IPS-20b (cell line): ENCODE measurements around the gene EFCAB11.

Experiments used
- H3K27ac ChIP-seq: one replicate; pipeline ENCODE4 v1.5.1; 2013; ENCODE audit warnings: low read length
- H3K27me3 ChIP-seq: 2 replicates; pipeline ENCODE4 v1.6.1; 2013; ENCODE audit warnings: mild to moderate bottlenecking, low read length, inconsistent platforms; ENCODE audit not compliant: insufficient read depth
- H3K36me3 ChIP-seq: 2 replicates; pipeline ENCODE4 v1.6.1; 2013; ENCODE audit warnings: low read depth, mild to moderate bottlenecking, inconsistent platforms, low read length, moderate library complexity; ENCODE audit not compliant: insufficient read depth
- H3K4me1 ChIP-seq: 2 replicates; pipeline ENCODE4 v1.6.1; 2013; ENCODE audit warnings: mild to moderate bottlenecking, control low read depth, inconsistent platforms, low read length, moderate library complexity; ENCODE audit not compliant: insufficient read depth
- H3K4me3 ChIP-seq: 2 replicates; pipeline ENCODE4 v1.5.1; 2013; ENCODE audit warnings: mild to moderate bottlenecking, low read length, inconsistent platforms
- H3K9ac ChIP-seq: 2 replicates; pipeline ENCODE4 v1.6.1; 2013; ENCODE audit warnings: low read depth, mild to moderate bottlenecking, inconsistent platforms, low read length, moderate library complexity
- H3K9me3 ChIP-seq: 2 replicates; pipeline ENCODE4 v1.6.1; 2013; ENCODE audit warnings: mild to moderate bottlenecking, low read depth, low read length, inconsistent platforms; ENCODE audit not compliant: insufficient read depth

EFCAB11 gene

GRCh38 chr14:89750908-89751392 is 203.6 kb downstream of the EFCAB11 start:
- H3K27ac ChIP-seq: no peak overlapping the region
- no peaks in the 10 kb centered on the region for H3K27me3 ChIP-seq
- H3K9me3 ChIP-seq: peaks cover 3% of the 10 kb centered on the region; the same call in 1 of the 2 replicates
- H3K36me3 ChIP-seq: no peaks in the 10 kb centered on the region
- H3K9ac ChIP-seq: no peak overlapping the region
- no peak overlapping the region for H3K4me3 ChIP-seq
- H3K4me1 ChIP-seq: no peaks in the 10 kb centered on the region

GRCh38 chr14:89750281-89750755 is 204.2 kb downstream of the EFCAB11 start:
- no peaks in the 10 kb centered on the region for H3K4me1 ChIP-seq
- H3K27ac ChIP-seq: no peak overlapping the region
- no peak overlapping the region for H3K4me3 ChIP-seq
- H3K27me3 ChIP-seq: no peaks in the 10 kb centered on the region
- no peak overlapping the region for H3K9ac ChIP-seq
- peaks cover 3% of the 10 kb centered on the region; the same call in 1 of the 2 replicates for H3K9me3 ChIP-seq
- H3K36me3 ChIP-seq: no peaks in the 10 kb centered on the region

GRCh38 chr14:89748004-89748403 is 206.5 kb downstream of the EFCAB11 start:
- Histone ChIP-seq H3K9ac (no peak overlapping the region), H3K36me3 (no peaks in the 10 kb centered on the region), H3K4me3 (no peak overlapping the region), H3K4me1 (no peaks in the 10 kb centered on the region), H3K27ac (no peak overlapping the region), H3K27me3 (no peaks in the 10 kb centered on the region), H3K9me3 (peaks cover 3% of the 10 kb centered on the region; the same call in 1 of the 2 replicates)

GRCh38 chr14:89747126-89747525 is 207.4 kb downstream of the EFCAB11 start:
- peaks cover under 1% of the 10 kb centered on the region; the same call in 1 of the 2 replicates for H3K36me3 ChIP-seq
- no peaks in the 10 kb centered on the region for H3K4me1 ChIP-seq
- no peak overlapping the region for H3K4me3 ChIP-seq
- peaks cover 10% of the 10 kb centered on the region for H3K9me3 ChIP-seq
- no peaks in the 10 kb centered on the region for H3K27me3 ChIP-seq
- no peak overlapping the region for H3K9ac ChIP-seq
- no peak overlapping the region for H3K27ac ChIP-seq

GRCh38 chr14:89746654-89747053 is 207.9 kb downstream of the EFCAB11 start:
- no peaks in the 10 kb centered on the region for H3K4me1 ChIP-seq

GRCh38 chr14:89746135-89746534 is 208.4 kb downstream of the EFCAB11 start:
- Histone ChIP-seq H3K9ac (no peak overlapping the region), H3K27ac (no peak overlapping the region), H3K4me1 (no peaks in the 10 kb centered on the region), H3K4me3 (no peak overlapping the region), H3K9me3 (peaks cover 18% of the 10 kb centered on the region), H3K36me3 (peaks cover 3% of the 10 kb centered on the region; the same call in 1 of the 2 replicates), H3K27me3 (no peaks in the 10 kb centered on the region)

More at GRCh38 chr14:89746654-89747053, 207.9 kb downstream of the EFCAB11 start:
- Histone ChIP-seq H3K4me3 (no peak overlapping the region), H3K27me3 (no peaks in the 10 kb centered on the region), H3K36me3 (peaks cover 3% of the 10 kb centered on the region; the same call in 1 of the 2 replicates), H3K9ac (no peak overlapping the region), H3K27ac (no peak overlapping the region), H3K9me3 (peaks cover 15% of the 10 kb centered on the region)
